Neuronal stem cell (in vitro differentiated cells): ENCODE measurements around the gene UQCC5.

Experiments
- DNase-seq: peaks from one replicate; pipeline ENCODE4 v3.0.0-alpha.2; 2013; ENCODE audit warnings: low spot score
- H2AFZ ChIP-seq: one replicate; pipeline ENCODE4 v1.6.1; 2013; ENCODE audit warnings: mild to moderate bottlenecking, low read length, inconsistent platforms
- H2AK5ac ChIP-seq: 2 replicates; pipeline ENCODE4 v1.6.1; 2013; ENCODE audit warnings: low read depth, mild to moderate bottlenecking, inconsistent platforms, low read length, moderate library complexity, mixed read lengths
- H2BK120ac ChIP-seq: 2 replicates; pipeline ENCODE4 v1.6.1; 2013; ENCODE audit warnings: low read depth, mild to moderate bottlenecking, inconsistent platforms, low read length, moderate library complexity, mixed read lengths
- H2BK12ac ChIP-seq: one replicate; pipeline ENCODE4 v1.6.1; 2013; ENCODE audit warnings: low read length, inconsistent platforms
- H2BK15ac ChIP-seq: 2 replicates; pipeline ENCODE4 v1.6.1; 2013; ENCODE audit warnings: mild to moderate bottlenecking, low read length, inconsistent platforms, mixed read lengths
- H2BK5ac ChIP-seq: one replicate; pipeline ENCODE4 v1.6.1; 2013; ENCODE audit warnings: inconsistent platforms, mild to moderate bottlenecking, low read length, moderate library complexity
- H3K14ac ChIP-seq: one replicate; pipeline ENCODE4 v1.6.1; 2013; ENCODE audit warnings: low read length, inconsistent platforms
- H3K18ac ChIP-seq: 2 replicates; pipeline ENCODE4 v1.6.1; 2013; ENCODE audit warnings: low read length, inconsistent platforms
- H3K23ac ChIP-seq: 2 replicates; pipeline ENCODE4 v1.6.1; 2013; ENCODE audit warnings: low read depth, mild to moderate bottlenecking, mixed read lengths, low read length, inconsistent platforms; ENCODE audit not compliant: poor library complexity
- H3K27ac ChIP-seq: replicated peaks from 3 replicates; pipeline ENCODE4 v1.5.1; 2013; ENCODE audit warnings: low read length, inconsistent platforms
- H3K27me3 ChIP-seq, 3 experiments: 2 replicates each; pipeline ENCODE4 v1.6.1; 2013; ENCODE audit warnings: low read length in 3 of 3, mild to moderate bottlenecking in 2 of 3, inconsistent platforms in 1 of 3, low read depth in 1 of 3, mixed read lengths in 1 of 3, moderate library complexity in 1 of 3; ENCODE audit not compliant: control insufficient read depth in 3 of 3, insufficient read depth in 3 of 3
- H3K36me3 ChIP-seq, 2 donors: replicated peaks in 1 of 2; 2 replicates each; pipeline ENCODE4 v1.6.1; 2013; ENCODE audit warnings: low read length in 2 of 2; ENCODE audit not compliant: control insufficient read depth in 2 of 2, insufficient read depth in 2 of 2
- H3K4ac ChIP-seq: 2 replicates; pipeline ENCODE4 v1.6.1; 2013; ENCODE audit warnings: inconsistent platforms, mild to moderate bottlenecking, low read length, moderate library complexity
- H3K4me1 ChIP-seq, 2 donors: 1 replicate in 1 of 2; 2 replicates in 1 of 2; pipeline ENCODE4 v1.6.1; 2013; ENCODE audit warnings: low read length in 2 of 2, low read depth in 1 of 2; ENCODE audit not compliant: control insufficient read depth in 2 of 2, insufficient read depth in 1 of 2
- H3K4me2 ChIP-seq: one replicate; pipeline ENCODE4 v1.6.1; 2013; ENCODE audit warnings: mild to moderate bottlenecking, low read length, inconsistent platforms; ENCODE audit not compliant: insufficient read depth, poor library complexity, severe bottlenecking
- H3K4me3 ChIP-seq, 2 donors: 2 replicates each; pipeline ENCODE4 v1.5.1; 2013; ENCODE audit warnings: low read length in 2 of 2, mild to moderate bottlenecking in 2 of 2, inconsistent platforms in 1 of 2, moderate library complexity in 1 of 2
- H3K79me1 ChIP-seq: one replicate; pipeline ENCODE4 v1.6.1; 2013; ENCODE audit warnings: low read depth, mild to moderate bottlenecking, inconsistent platforms, low read length, moderate library complexity
- H3K9ac ChIP-seq: one replicate; pipeline ENCODE4 v1.6.1; 2013; ENCODE audit warnings: mild to moderate bottlenecking, low read depth, low read length, inconsistent platforms; ENCODE audit not compliant: poor library complexity
- H3K9me3 ChIP-seq, 2 donors: replicated peaks in 1 of 2; 2 replicates each; pipeline versions ENCODE3 to v1.6.1; 2013; ENCODE audit warnings: low read length in 2 of 2, mild to moderate bottlenecking in 2 of 2, inconsistent platforms in 1 of 2, low read depth in 1 of 2, mixed read lengths in 1 of 2, moderate library complexity in 1 of 2; ENCODE audit not compliant: control insufficient read depth in 2 of 2, insufficient read depth in 1 of 2
- H4K8ac ChIP-seq: one replicate; pipeline ENCODE4 v1.6.1; 2013; ENCODE audit warnings: low read depth, mild to moderate bottlenecking, inconsistent platforms, low read length, moderate library complexity
- H4K91ac ChIP-seq: one replicate; pipeline ENCODE4 v1.6.1; 2013; ENCODE audit warnings: low read length, low read depth, mild to moderate bottlenecking, inconsistent platforms; ENCODE audit not compliant: poor library complexity
- WGBS, 2 donors: extraction: QIAGEN DNeasy Blood & Tissue Kit; methylation state at CpG; one replicate each; pipeline ENCODE4 v1.1.7; 2013; ENCODE audit warnings: missing lambda C conversion rate in 2 of 2, mixed read lengths in 1 of 2; ENCODE audit not compliant: insufficient read length in 2 of 2, insufficient replicate concordance in 1 of 2; ENCODE audit errors: extremely low coverage in 2 of 2; 5-methylcytosine and 5-hydroxymethylcytosine counted together

The UQCC5 gene

GRCh38 chr3:52531860-52532516 is 4.4 kb upstream of the UQCC5 start:
- Histone ChIP-seq H2BK5ac (peak overlapping the region; percentile 57), H3K27me3 (no peaks in the 10 kb centered on the region), H2BK120ac (no peak overlapping the region), H3K4ac (no peak overlapping the region), H3K27ac (no peak overlapping the region), H3K18ac (peak overlapping the region; percentile 58), H3K14ac (no peak overlapping the region), H2BK12ac (no peak overlapping the region), H3K9me3 (no peaks in the 10 kb centered on the region), H3K23ac (peak overlapping the region; percentile 78), H3K36me3 (peaks cover 27 to 32% of the 10 kb centered on the region in 2 donors), H2BK15ac (no peak overlapping the region), H4K91ac (no peak overlapping the region), H3K4me1 (peaks cover 22 to 23% of the 10 kb centered on the region in 2 donors), H4K8ac (no peak overlapping the region), H3K4me2 (peak overlapping the region; percentile 66), H3K9ac (peak overlapping the region; percentile 85), H3K4me3 (peak overlapping the region; percentile 58 to 95), H2AK5ac (peak overlapping the region; percentile 87), H3K79me1 (peaks cover 22% of the 10 kb centered on the region), H2AFZ (peak overlapping the region; percentile 72)
- no CpG with 5 or more reads among the region's 14 CpGs for WGBS, 2 donors
- DNase-seq = no peak

DNA sequence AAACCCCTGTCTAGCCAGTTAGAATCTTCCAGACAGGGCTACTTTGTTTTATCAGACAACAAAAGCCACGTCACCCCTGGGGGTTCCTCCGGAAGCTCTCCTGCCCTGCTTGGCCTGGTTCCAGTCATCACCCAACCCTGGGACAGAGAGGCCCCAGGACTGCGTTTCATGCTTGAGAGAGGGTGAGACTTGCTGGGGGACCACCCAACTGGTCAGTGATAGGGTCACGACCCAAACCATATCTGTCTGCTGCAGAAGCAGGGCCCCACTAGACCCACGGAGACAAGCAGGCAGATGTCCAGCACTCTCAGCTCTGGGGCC is 3.9 kb upstream of the UQCC5 start:
- peak overlapping the region; percentile 43 for H2BK5ac ChIP-seq
- H2BK12ac ChIP-seq = no peak overlapping the region
- peak overlapping the region; percentile 86 for H3K18ac ChIP-seq
- peak overlapping the region; percentile 72 for H2AFZ ChIP-seq
- peaks cover 22 to 27% of the 10 kb centered on the region in 2 donors for H3K36me3 ChIP-seq
- H3K9ac ChIP-seq = peak overlapping the region; percentile 94
- H3K4me3 ChIP-seq = peak overlapping the region; percentile 58 to 95
- WGBS, 2 donors = no CpG with 5 or more reads among the region's 5 CpGs
- no peak for DNase-seq
- H3K9me3 ChIP-seq = no peaks in the 10 kb centered on the region
- H3K4me2 ChIP-seq = peak overlapping the region; percentile 66
- H3K79me1 ChIP-seq = peaks cover 25% of the 10 kb centered on the region
- no peaks in the 10 kb centered on the region for H3K27me3 ChIP-seq
- no peak overlapping the region for H2BK15ac ChIP-seq
- H2AK5ac ChIP-seq = peak overlapping the region; percentile 87
- peak overlapping the region; percentile 16 for H3K23ac ChIP-seq
- H4K91ac ChIP-seq = no peak overlapping the region
- H3K4me1 ChIP-seq = peaks cover 19 to 21% of the 10 kb centered on the region in 2 donors
- peak overlapping the region; percentile 15 for H3K27ac ChIP-seq
- H3K14ac ChIP-seq = no peak overlapping the region
- H3K4ac ChIP-seq = no peak overlapping the region
- H4K8ac ChIP-seq = no peak overlapping the region
- no peak overlapping the region for H2BK120ac ChIP-seq

- Histone ChIP-seq H3K14ac (peak overlapping the region; percentile 5), H3K9me3 (no peaks in the 10 kb centered on the region), H4K91ac (no peak overlapping the region), H3K4ac (no peak overlapping the region), H3K4me3 (peak overlapping the region; percentile 58 to 95), H3K36me3 (peaks cover 16 to 22% of the 10 kb centered on the region in 2 donors), H2BK120ac (no peak overlapping the region), H2AFZ (peak overlapping the region; percentile 72), H2AK5ac (peak overlapping the region; percentile 87), H2BK5ac (peak overlapping the region; percentile 43), H3K79me1 (peaks cover 29% of the 10 kb centered on the region), H3K27ac (peak overlapping the region; percentile 25), H4K8ac (no peak overlapping the region), H3K18ac (peak overlapping the region; percentile 86), H2BK15ac (peak overlapping the region; percentile 3), H3K23ac (peak overlapping the region; percentile 16), H3K27me3 (no peaks in the 10 kb centered on the region), H2BK12ac (no peak overlapping the region), H3K4me1 (peaks cover 22 to 25% of the 10 kb centered on the region in 2 donors), H3K9ac (peak overlapping the region; percentile 94), H3K4me2 (peak overlapping the region; percentile 66)
- no CpG with 5 or more reads among the region's 78 CpGs for WGBS, 2 donors
- peak; percentile 48 for DNase-seq
These were observed 3.4 kb upstream of the UQCC5 start for GRCh38 chr3:52532838-52533622.
